Activated CD8-positive, alpha-beta memory T cell treated with anti-CD3 and anti-CD28 coated beads for 24 hours (primary cell): ENCODE results near the gene MAPK7.

Source experiments
- DNase-seq: peaks from one replicate; pipeline ENCODE4 v3.0.0-alpha.2; 2020

The MAPK7 gene

GRCh38 chr17:19424934-19425868 lies 46.9 kb downstream of the MAPK7 start:
- no peak for DNase-seq

- no peak for DNase-seq
Observed at GRCh38 chr17:19426631-19427030, 48.3 kb downstream of the MAPK7 start.

GRCh38 chr17:19431691-19432090 lies 53.4 kb downstream of the MAPK7 start:
- no peak for DNase-seq
